Measurements from ENCODE around the gene OLR1. TPM values are rescaled to one million over a fixed set of nuclear protein-coding genes. Genes with fewer than 3 reads are reported as not detected.

Gene OLR1
- total RNA-seq: 0.12 TPM in 1 of 2 replicates, not detected in the other
- total RNA-seq (2013): 0.05 TPM
- polyA plus RNA-seq: 0.07 TPM in 1 of 2 replicates, not detected in the other
- not detected in 2 replicates for polyA minus RNA-seq

- WGBS (ENCODE audit: insufficient coverage): 53% methylated on average over 3 of the region's 7 CpGs
- no peak for ATAC-seq (ENCODE audit: low read depth)
Observed at GRCh38 chr12:10171973-10172728, at the start of gene OLR1. Gene OLR1, minus strand, starts transcription at chr12:10172132. Its CDS starts 55 bp downstream, at chr12:10172077.

More at GRCh38 chr12:10171973-10172728, at the start of gene OLR1:
- Histone ChIP-seq H4K20me1 (ENCODE audit: control insufficient read depth, insufficient read depth, low read length, poor library complexity, severe bottlenecking) (no peaks in the 10 kb centered on the region), H3K4me1 (ENCODE audit: control insufficient read depth in 2 of 2, insufficient read depth in 2 of 2, low read length in 2 of 2) (no peaks in the 10 kb centered on the region), H2AFZ (ENCODE audit: insufficient read depth, low read depth, low read length, poor library complexity, severe bottlenecking) (no peak within 1 kb of the TSS), H3K36me3 (replicated peaks in 1 of 2; ENCODE audit: control extremely low read depth in 1 of 2, control insufficient read depth in 1 of 2, extremely low read depth in 1 of 2, insufficient read depth in 2 of 2, low read length in 1 of 2) (no peaks in the 10 kb centered on the region), H3K27ac (ENCODE audit: low read length in 2 of 2) (no peak within 1 kb of the TSS), H3K4me2 (replicated peaks; ENCODE audit: low read depth, low read length, poor library complexity, severe bottlenecking) (no peak within 1 kb of the TSS), H3K4me3 (ENCODE audit: control extremely low read depth in 1 of 5, extremely low read depth in 1 of 5, insufficient read depth in 1 of 5, low read depth in 2 of 5, low read length in 4 of 5) (no peak within 1 kb of the TSS), H3K79me2 (ENCODE audit: control insufficient read depth, insufficient read depth, low read length) (no peaks in the 10 kb centered on the region), H3K9me3 (ENCODE audit: control extremely low read depth in 1 of 3, control insufficient read depth in 2 of 3, insufficient read depth in 1 of 3, low read length in 2 of 3) (no peaks in the 10 kb centered on the region), H3K9ac (ENCODE audit: low read length) (no peak within 1 kb of the TSS), H3K27me3 (replicated peaks in 1 of 4; ENCODE audit: control extremely low read depth in 1 of 4, control insufficient read depth in 3 of 4, insufficient read depth in 4 of 4, low read length in 3 of 4) (peaks cover 0 to 6% (median 4%) of the 10 kb centered on the region in 4 experiments)
- H3K4me3 Mint-ChIP-seq: no peak within 1 kb of the TSS
- H3K27me3 Mint-ChIP-seq: peaks cover 48% of the 10 kb centered on the region
- DNase-seq: no peak
- intact Hi-C loops (cut with micrococcal nuclease): no loop called here
- CTCF ChIA-PET: interaction anchor here (0.5 to 1.8 kb wide), 2 partner anchors 19 to 140 kb away, joined by 3 to 4 read pairs; no protein-coding TSS in a partner anchor
- H3K9me3 Mint-ChIP-seq (ENCODE audit: insufficient read depth): no peaks in the 10 kb centered on the region
- POLR2A ChIA-PET: no interaction called here
- TF ChIP-seq CTCF (IDR thresholded peaks at IDR 0.05) (no peak), EZH2 (IDR thresholded peaks at IDR 0.05; ENCODE audit: borderline replicate concordance, insufficient read depth, low read depth, low read length, poor library complexity, severe bottlenecking) (no peak)
- H3K4me1 Mint-ChIP-seq: no peaks in the 10 kb centered on the region
- H3K27ac Mint-ChIP-seq: no peak within 1 kb of the TSS
